ENCODE data around the gene SPTB.

SPTB gene

GRCh38 chr14:64763085-64763782 is 116.5 kb downstream of the SPTB start:
- DNase-seq, result no peak

DNA sequence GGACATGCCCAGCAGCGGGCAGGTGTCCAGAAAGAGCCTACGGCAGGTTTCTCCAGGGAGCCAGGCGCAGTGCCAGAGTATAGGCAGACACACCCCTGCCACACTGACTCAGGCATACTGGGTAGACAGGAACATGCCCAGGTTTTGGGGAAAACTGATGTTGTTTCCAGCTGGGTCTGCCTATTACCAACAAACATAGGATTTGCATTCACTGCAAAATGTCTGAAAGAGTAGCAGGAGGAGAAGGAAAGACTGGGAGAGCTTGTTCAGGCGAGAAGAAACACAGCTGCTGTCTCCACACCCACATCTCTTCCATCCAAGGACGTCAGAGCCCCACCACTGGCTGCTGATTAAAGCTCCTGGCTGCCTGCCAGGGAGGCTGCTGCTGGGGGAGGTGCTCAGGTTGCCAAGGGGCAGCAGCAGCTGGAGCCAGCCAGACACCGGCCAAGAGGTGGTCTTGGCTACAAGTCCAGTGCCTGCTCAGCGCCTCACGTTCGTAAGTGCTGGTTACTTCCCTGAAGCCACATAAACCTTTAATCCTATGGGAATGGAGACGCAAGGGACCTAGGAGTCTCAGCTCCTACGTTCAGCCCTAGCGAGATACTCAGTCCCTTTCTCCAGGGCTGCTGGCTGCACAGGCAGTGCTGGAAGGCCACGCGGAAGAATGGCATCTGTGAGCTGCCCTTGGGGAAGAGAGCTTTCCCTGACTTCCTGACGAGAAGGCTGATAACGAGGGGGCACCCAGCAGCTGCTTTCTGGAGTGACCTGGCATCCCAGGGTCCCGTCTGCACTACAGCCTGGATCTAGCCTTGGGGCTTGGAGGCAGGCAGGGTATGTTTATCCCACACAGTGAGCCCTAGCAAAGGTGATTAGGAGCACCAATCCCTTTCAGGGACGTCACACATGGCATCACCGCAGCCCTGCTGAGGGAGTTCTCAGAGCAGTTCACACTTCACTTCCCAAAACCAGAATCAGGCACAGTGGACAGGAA is 117.4 kb downstream of the SPTB start:
- DNase-seq, result peak; percentile 36

DNA sequence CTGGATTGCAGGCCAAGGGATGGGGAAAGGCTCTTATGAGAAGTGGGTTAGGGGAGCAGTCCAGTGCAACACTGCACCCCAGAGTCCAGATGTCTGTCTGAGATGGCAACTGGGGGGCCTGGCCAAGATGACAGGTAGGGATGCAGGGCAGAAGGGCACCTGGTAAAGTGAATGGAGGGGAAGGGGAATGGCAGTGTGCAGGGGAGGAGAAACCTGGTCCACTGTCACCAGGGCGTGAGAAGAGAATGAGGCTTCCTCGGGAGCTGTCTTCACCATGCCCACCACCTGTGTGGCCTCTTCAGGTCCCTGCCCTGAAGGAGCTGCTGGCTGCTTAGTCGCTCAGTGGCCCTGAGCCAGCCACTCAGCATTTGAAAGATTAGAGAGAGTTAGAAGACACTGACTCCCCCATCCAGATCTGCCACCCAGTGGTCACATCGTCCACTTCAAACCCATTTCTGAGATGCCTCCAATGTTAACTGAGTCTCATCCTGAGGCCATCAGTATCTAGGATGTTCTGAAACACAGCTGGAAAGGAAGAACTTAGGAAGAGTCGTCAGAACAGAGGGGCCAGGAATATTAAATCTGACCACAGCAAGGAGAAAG is 118.2 kb downstream of the SPTB start:
- DNase-seq, result no peak

- DNase-seq, result no peak
Observed at GRCh38 chr14:64760916-64761315, 118.8 kb downstream of the SPTB start.

- peak; percentile 73 for DNase-seq
Observed at GRCh38 chr14:64760146-64760755, 119.5 kb downstream of the SPTB start.

GRCh38 chr14:64759555-64759938 is 120.2 kb downstream of the SPTB start:
- no peak for DNase-seq

GRCh38 chr14:64758691-64759554 is 120.8 kb downstream of the SPTB start:
- DNase-seq, result no peak

GRCh38 chr14:64758025-64758521 is 121.6 kb downstream of the SPTB start:
- no peak for DNase-seq

GRCh38 chr14:64757601-64758000 is 122.1 kb downstream of the SPTB start:
- no peak for DNase-seq

GRCh38 chr14:64756712-64757111 is 123.0 kb downstream of the SPTB start:
- DNase-seq, result no peak

DNA sequence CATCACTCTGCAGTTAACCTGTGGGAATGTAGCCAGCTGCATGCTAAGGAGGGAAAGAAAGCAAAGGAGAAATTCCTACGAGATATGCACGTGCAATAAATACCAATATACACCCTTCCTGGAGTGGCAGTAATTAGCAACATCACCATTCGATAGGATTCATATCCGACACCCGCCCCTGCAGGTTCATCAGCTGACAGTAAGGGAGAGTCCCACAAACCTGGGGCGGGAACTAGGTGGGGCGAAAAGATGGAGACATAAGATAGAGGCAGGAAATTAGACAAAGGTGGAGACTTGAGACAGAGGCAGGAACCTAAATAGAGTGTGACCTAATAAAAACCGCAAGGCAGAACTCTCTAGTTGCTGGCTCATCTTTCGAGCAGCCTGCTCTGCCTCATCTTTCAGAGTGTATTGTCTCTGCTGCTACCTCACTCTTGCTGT is 123.9 kb downstream of the SPTB start:
- peak; percentile 64 for DNase-seq

DNA sequence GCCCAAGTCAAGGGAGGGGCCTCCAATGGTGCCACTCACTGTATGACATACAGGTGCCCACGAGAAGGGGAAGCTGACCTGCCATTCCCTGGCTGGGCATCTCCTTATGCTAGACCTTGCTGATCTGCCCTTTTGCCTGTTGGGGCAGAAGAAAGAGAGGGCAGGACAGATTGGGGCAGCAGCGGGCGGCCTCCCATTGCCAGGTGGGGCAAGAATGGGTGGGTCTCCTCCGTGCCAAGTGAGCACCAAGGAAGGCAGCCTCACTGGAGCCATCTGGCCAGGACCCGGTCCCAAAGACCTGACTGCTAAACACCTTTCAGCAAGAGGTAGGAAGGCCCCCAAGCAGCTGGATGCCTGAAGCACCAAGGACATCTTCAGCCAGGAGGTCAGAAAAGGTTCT is 125.0 kb downstream of the SPTB start:
- DNase-seq, result no peak

GRCh38 chr14:64753999-64754398 is 125.7 kb downstream of the SPTB start:
- DNase-seq, result no peak

DNA sequence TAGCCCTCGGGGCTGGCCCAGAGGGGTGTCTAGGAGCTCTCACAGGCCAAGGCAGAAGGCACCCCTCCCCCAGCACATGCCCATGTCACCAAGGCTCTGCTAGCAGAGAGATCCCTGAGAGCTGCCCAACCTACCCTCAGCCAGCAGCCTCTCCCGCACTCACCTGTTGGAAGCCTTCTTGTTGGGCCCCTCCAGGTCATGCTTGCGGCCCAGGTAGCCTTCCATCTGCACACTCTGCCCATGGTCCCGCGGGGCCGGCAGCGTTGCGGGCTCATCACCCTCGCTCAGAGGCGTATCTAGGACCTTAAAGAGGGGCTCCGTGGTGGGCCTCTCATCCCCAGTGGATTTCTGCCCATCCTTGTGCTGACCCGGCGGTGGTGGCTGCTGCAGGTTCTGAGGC is 126.3 kb downstream of the SPTB start:
- no peak for DNase-seq

DNA sequence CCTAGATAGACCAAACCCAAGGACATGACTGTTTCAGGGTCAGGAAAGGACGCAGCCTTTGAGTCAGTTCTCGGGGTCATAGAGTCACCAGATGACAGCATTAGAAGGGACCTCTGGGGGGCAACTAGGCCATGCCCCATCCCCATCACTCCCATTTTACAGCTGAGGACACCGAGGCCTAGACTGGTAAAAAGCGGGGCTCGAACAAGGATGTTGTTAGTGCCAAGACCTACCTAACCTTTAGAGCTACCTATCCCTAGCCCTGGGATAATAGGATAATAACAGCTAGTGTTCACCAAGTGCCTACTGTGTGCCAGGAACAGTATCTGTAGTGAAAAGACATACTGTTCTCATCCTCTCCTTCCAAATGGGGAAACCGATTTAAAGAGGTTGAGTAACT is 126.8 kb downstream of the SPTB start:
- no peak for DNase-seq

DNA sequence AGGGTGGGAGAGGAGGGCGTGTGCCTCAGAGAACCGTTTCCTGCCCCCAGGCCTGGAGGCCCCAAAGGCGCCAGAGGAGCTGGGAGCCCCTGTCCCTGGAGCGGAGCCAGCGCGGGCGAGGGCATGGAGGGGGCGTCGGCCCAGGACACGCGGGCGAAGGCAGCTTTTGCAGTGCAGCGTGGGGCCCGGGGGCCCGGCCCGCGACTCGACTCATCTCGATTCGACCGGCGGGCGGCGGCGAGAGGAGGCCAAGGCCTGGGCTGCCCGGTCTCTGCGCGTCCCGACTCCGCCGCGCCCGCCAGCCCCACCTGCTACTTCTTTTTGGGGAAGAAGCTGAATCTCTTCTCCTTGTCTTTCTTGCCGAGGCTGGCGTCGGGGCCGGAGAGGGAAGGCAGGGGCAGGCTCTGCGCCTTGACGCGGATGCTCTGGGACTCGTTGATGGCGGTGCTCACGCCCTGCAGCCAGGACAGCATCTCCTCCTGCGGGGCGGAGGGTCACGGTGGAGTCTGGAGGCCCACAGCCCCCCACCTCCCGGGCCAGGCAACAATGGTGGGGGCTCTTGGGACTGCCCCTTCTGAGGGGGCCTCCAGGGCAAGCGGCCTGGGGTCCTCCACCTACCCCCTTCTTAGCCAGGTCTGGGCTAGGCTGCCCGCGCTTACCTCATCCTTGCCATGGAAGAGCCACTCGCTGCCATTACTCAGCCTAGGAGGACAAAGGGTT is 130.6 kb downstream of the SPTB start:
- no peak for DNase-seq

DNA sequence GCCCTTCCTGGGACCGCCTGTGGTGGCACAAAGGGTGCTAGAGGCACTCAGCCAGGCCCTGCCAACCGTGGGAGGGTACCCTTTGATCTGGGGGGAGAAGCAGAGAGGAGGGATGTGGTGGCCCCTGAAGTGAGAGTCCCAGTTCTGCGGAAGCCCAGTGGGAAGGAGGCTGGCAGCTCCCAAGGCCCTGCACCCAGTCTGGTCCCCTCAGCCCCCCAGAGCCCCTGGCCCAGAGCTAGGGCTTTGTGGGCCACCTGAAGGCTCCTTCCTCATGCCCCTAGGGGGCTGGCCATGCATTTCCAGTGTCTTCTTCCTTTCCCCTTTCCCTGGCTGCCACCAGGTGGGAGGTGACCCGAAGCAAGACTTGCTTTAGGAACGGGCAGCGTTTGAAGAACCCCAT is 131.2 kb downstream of the SPTB start:
- no peak for DNase-seq

GRCh38 chr14:64747327-64747726 is 132.4 kb downstream of the SPTB start:
- DNase-seq, result no peak

GRCh38 chr14:64746298-64747250 is 133.1 kb downstream of the SPTB start:
- no peak for DNase-seq

- DNase-seq, result no peak
Observed at GRCh38 chr14:64745511-64746091, 134.1 kb downstream of the SPTB start.
